PC-3 (cell line): Measurements from ENCODE around the gene GMDS.

Experiments used
- CTCF ChIP-seq: fragments of 300-600 bp; sonication (generic); conservative IDR thresholded peaks from 2 replicates; pipeline ENCODE4 v1.5.1; 2017; ENCODE audit warnings: antibody characterized with exemption, low read depth, mild to moderate bottlenecking, low read length
- EZH2 ChIP-seq: fragments of 300-600 bp; sonication (generic); IDR thresholded peaks from one replicate; pipeline ENCODE4 v1.6.1; 2017; ENCODE audit warnings: antibody characterized with exemption, mild to moderate bottlenecking, low read length; ENCODE audit not compliant: unreplicated experiment
- EZH2phosphoT487 ChIP-seq: fragments of 300-600 bp; sonication (generic); IDR thresholded peaks from 2 replicates; pipeline ENCODE4 v1.6.1; 2018; ENCODE audit warnings: mild to moderate bottlenecking, antibody characterized with exemption, low read length, borderline replicate concordance

GRCh38 chr6:1906014-1906413, 339.4 kb downstream of the GMDS start:
- TF ChIP-seq CTCF (no peak), EZH2 (no peak), EZH2phosphoT487 (no peak)
